ENCODE measurements around the gene RALGAPA2.

RALGAPA2 gene

DNA sequence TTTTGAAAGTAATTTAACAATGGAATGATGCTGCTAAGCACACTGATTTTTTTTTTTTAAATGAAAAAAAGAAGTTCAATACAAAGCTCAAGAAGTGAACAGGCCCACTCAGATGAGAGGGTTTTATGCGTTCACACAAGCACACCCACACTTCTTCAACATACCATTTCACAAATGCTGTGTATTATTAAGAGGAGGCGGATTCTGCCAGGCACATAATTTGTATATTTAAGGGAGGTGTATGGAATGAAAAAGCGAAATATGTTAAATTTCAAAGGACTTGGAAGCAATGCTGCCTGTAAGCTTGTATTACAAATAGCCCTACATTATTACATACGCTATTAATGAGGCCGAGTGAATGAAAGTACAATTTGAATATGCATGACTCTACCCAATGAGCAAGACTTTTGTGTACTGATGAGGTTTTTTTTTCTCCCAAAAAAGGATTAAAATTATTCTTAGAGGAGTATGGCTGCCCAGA lies 220.6 kb downstream of the RALGAPA2 start:
- DNase-seq = no peak

DNA sequence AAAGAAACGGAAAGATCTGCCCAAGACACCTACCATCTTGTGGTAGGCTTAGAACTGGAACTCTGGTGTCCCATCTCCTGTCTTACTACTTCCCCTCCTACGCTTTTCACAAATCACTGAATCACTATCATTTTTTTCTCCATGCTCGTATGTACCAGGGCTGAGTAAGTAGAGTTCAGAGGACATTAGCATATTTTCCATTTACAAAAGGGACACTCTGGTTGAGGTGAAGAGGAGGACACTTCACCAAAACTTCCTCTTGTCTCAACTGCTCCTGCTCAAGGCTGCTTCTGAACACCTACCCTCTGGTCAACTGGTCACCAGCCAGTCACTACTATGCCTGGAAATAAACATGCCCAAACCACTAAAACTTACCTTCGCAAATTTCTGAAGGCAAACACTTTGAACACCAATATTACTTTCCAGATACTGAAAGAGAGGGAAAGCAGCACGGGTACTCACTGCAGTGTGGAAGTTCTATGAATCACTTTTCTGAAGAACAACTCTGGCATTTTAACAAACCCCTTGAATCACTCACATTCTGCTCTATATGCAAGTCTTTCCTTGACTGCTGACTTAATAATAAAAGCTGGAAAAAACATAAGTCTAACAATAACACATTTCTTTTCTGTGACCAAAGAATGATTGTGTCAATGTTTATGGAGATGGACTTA lies 221.2 kb downstream of the RALGAPA2 start:
- DNase-seq = no peak

DNA sequence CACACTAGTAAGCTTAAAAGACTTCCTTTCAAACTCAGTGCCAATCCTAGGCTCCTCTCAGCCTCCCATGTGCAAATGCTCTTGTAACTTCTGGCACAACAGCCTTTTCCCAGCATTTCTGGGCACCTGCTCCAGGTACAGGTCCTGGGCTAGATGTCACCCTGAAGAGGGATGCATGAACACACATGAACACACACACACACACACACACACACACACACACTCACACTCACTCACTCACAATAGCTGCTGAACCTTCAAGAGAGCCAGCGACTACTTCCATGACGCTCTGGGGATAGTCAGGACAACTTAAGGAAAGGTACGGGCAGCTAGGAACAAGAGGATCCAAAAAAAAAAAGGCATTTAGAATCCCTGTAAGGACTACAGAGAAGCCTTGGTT lies 221.8 kb downstream of the RALGAPA2 start:
- DNase-seq = no peak

DNA sequence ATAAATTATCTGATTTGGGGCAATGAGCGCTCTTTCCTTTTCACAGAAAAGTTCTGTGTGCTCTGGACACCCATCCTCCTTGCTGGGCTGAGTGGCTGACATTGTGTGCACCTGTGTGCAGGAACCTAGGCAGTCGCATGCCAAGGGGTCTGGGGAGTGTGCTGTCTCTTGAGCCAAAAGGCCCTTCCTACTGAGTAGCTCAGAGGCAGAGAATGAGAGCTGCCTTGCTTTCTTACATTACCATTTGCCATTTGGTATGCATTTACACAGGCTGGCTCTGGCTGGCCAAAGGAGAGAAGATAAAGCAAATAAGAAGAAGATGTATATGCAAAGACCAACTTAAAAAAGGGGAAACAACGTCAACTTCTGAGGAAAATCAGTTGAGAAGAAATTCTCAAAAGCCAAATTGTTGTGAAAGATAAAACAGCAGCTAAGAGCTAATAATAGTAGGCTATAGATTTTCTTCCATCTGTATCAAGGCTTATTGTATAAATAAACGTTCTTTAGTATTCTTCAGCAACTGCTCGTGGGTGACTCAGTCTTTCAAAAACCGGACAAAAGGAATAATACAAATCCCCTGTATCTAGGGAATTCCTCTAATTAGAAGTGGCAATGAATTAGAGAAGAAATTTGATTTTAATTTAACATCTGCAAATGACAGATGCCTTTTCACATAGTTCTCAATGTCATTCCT lies 222.6 kb downstream of the RALGAPA2 start:
- DNase-seq = no peak

DNA sequence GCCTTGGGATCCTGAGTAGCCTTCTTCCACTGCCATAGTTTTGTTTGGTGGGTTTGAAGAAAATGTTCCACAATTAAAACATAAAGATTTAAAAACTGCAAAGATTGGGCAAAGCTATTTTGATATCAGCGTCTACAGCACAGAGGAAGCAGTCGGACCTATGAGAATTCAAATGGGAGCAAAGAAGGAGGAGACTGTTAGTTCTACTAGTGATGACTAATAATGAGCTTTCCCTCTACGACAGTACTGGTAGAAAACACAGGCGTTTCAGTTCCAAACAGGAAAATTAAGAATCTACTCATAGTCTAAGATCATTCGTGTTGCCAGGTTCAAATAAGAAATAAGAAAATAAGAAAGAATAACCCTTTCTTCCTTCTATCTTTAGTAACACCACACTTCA lies 223.4 kb downstream of the RALGAPA2 start:
- no peak for DNase-seq

DNA sequence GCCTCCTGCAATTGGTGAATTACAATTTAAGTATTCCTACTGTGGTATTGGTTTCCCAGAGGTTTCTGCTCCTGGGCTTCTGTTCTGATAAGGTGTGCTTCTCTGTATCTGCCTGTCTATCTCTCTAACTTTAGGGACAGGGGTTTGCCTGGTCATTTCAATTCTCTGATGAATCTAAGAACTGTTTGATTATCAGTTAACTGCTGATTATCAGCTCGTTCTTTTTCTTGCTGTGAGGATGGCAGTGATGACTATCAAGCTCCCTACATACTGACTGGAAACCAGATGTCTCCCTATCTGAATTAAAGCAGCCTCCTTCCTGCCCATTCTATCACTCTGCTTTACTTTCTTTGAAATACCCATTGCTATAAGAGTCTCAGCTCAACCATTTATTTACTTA lies 224.1 kb downstream of the RALGAPA2 start:
- DNase-seq = no peak

DNA sequence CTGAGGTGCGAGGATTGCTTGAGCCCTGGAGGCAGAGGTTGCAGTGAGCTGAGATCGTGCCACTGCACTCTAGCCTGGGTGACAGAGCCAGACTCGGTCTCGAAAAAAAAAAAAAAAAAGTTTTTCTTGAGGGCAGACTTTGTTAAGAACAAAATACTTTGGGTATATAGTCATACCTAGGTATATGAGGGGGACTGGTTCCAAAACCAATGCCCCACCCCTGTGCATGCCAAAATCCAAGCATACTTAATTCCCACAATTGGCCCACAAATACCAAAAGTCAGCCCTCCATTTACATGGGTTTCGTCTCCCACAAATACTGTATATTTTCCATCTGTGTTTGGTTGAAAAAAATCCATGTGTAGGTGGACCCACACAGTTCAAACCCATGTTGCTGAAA lies 224.6 kb downstream of the RALGAPA2 start:
- DNase-seq = no peak

DNA sequence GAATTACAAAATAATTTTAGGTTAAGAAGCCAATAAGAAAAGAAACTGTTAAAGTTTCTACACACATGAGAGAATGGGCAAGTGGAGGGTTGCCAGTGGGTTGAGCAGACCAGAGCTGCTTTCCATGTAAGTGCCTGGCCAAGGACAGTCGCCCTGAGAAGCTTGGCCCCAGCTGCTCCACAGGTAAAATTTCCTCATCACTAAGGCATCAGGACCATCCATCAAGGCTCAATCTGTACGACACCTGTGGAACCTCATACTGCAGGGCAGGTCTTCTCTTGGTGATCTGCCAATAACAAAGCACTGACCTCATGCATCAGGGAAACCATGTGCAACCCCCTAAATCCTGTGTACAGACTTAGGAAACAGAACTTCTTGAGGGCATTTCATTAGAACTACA lies 229.1 kb downstream of the RALGAPA2 start:
- no peak for DNase-seq

DNA sequence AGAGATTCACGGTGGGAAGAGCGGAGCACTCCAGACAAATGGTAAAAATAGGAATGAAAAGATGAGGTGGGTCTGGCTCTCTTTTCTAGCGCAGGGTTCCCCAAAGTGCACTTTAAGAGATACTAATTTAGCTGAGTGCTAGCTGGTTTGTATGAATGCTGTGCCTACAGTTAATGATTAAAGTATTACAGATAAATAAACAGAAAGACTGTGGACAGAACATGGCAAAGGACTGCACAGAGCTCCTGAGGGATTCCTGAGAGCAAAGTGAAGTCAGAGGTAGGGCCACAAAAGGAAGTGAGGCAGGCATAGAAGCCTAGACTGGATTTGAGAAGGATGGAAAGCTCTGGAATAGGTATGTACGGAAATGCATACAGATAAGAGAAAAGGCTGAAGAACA lies 230.0 kb downstream of the RALGAPA2 start:
- no peak for DNase-seq

DNA sequence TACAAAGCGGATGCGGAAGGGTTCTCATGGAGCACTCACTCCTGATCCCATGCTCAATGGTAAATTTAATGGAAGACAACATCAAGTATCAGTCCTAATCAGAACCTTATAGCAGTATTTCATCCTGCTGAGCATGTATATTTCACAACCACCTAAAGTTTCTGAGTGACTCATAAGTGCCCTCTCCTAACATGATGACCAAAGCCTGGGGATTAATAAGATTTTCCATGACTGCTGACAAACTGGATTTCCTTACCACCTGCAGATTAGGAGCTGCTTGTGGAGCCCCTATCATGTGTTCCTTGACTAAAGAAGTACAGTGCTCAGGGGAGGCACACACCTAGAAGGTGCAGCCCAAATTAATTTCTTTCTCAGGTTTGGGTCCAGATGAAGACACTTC lies 231.8 kb downstream of the RALGAPA2 start:
- DNase-seq = no peak

DNA sequence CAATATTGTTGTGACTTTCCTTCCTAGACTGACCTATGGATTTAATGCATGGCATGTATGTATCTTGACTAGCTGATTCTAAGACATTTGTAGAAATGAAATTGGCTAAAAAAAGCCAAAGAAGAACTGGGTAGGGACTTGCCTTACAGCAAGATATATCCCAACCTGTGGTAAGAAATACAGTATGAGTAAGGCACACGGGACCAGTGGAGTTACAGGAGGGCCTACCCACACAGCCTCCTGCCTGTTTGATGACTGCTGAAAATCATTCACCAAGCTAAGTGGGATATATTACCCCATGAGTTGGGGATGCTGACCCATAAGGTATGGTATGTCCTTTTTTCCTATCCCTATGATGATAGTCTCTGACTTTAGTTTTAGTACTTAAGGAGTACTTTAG lies 232.3 kb downstream of the RALGAPA2 start:
- DNase-seq = no peak

DNA sequence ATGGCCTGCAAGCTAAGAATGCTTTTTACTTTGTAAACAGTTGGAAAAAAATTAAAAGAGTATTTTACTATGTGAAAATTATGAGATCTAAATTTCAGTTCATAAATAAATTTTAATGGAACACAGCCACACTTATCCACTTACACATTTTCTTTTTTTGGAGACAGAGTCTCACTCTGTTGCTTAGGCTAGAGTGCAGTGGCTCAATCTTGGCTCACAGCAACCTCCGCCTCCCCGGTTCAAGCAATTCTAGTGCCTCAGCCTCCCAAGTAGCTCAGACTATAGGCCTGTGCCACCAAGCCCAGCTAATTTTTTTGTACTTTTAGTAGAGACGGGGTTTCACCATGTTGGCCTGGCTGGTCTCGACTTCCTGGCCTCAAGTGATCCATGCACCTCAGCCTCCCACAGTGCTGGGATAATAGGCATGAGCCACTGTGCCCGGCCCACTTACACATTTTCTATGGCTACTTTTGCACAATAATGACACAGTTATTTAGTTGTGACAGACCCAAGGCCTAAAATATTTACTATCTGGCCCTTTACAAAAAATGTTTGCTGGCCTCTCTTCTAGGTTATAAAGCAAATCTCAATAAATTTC lies 234.9 kb downstream of the RALGAPA2 start:
- no peak for DNase-seq

DNA sequence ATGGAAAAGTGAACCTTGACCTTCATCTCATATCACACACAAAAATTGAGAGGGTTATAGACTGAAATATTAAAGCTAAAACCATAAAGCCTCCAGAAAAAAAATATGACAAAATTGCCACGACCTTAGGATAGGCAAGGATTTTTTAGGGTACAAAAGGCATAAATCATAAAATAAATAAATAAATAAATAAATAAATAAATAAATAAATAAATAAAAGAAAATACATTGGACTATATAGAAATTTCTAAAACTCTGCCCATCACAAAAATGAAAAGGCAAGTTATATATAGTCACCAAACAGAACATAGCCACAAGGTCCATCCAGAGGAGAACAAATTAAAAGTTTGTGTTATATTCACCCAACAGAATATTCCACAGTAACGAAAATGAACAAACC lies 235.9 kb downstream of the RALGAPA2 start:
- DNase-seq = no peak

DNA sequence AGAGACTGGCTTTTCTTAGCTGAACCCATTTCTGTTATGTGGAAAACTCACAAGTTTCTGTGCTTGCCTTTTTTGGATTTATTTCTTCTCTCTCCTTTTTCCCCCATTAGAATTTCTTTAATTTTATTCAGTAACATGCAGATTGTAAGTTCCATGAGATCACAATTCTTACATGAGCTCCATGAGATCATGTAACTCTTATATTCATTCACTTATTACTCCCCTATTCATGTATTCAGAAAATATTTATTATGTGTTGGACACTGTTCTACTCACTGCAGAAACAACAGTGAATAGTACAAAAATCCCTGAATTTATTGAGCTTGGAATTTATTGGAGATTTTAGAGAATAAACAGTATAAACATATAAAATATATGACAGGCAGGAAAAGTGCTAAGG lies 238.8 kb downstream of the RALGAPA2 start:
- DNase-seq = no peak

DNA sequence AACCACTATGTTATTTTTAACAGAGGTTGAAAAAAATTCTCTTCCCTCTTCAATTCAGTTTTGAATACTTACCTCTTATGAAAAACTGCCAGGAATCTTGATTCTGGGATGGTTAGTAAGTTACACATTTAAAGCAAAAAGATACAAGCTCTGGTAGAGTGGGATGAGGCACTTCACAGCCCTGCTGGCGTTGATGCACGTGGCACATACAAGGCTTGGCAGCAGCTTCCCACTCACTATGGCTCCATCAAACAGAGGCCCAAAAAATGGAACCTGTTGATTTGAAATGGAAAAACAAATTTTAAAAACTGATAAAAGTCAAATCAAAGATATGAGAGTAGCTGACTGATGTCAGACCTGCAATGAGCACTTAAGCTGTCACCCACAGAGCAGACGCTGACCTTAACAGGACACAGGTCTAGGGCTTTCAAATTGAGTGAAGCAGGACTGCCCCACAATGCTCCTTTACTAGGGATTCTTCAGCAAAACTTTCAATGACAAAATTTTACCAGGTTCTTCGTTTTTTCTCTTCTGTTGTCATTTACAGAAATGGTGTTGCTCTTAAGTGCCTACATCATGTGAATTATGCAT lies 239.7 kb downstream of the RALGAPA2 start:
- DNase-seq = no peak

DNA sequence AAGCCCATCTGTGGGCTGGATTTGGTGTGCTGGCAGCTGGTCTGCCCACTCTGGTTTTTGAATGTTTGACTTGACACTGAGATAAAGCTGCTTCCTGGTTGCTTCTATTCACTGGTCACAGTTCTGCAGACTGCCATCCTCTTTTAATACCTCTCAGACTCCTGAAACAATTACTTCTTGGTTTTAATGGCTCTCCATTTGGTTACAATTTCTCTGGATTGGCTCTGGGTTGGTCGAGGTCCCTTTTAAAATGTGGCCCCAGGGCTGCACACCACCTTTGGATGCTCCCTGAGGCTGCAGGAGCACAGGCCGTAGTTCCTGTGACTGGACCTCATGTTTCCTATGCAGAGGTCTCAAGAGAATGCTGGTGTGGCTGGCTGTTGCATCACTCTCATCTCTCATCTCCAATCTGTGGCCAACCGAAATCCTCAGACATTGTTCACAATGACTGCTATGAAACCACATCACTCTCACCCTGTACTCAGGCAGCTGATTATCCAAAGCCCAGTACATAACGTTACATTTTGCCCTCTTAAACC lies 246.0 kb downstream of the RALGAPA2 start:
- DNase-seq = peak; percentile 37

DNA sequence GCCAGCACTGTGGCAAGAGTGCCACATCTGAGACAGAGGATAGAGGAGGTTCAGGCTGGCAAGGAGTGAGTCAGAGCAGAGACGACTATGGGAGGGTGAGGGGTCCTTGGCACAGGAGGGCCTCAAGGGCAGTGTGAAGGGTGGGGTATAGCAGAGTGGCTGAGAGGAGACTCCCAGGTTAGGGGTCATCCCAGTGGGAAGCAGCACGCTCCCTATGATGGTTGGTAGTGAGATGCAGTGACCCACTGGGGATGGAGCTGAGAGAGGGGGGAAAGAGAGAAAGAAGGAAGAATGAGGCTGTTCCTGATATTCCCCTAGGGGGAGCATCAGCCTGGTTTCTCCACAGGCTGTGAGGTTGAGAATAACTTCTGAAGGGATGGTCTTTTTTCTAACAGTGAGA lies 247.2 kb downstream of the RALGAPA2 start:
- DNase-seq = no peak

DNA sequence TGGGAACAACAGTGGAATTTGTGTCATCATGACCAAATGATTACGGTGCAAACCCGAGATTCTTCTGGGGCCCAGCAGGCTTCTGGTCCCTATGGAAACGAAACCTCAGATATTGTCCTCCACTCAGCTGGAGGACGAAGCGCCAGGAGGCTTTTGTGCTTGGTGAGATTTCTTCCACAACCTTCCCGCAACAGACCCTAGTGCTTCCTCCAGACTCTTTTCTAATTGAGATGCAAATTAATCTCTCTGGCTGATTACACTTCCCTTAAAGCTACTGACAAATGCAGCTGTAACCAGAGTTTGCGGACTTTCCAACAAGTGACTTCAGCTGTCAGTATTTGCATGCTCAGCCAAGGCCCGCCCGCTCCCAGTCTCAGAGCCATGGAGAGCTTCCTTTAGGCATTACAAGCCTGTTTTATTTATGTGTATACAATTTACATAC lies 248.5 kb downstream of the RALGAPA2 start:
- DNase-seq = peak; percentile 53

DNA sequence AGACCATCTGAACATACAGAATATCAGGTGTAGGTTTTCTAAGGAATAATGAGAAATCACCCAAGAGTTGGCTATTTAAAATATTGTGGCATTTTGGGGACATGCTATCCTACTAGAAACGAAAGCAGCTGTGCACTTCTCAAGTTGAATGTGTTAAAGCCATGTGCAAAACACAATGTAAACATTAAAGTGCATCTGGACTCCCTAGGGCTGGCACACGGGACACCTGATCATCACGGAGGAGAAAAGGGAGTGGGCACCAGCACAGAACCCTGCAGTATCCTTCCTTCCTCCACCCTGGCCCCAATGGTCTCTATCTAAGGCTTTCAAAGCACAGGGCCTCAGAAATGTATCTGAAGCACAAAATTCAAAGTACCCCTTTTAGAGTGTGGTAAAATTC lies 250.3 kb downstream of the RALGAPA2 start:
- DNase-seq = peak; percentile 60

DNA sequence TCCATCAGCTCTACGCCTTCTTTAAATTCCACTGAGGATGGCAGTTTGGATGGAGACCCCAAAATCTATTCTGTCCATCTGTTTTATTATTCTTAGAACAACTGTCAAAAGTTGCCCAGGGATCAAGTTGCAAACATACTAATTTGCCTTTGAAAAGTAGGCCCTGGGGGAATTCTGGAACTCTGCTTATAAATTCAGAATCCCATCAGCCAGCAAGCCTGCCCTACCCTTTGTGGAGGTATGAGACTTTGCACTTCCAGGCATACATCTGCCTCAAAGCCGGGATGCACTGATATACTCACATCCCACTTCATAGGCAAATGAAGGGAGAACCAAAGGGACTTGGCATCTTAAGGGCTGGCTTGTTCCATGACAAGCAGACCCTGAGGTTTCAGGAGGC lies 250.9 kb downstream of the RALGAPA2 start:
- no peak for DNase-seq

DNA sequence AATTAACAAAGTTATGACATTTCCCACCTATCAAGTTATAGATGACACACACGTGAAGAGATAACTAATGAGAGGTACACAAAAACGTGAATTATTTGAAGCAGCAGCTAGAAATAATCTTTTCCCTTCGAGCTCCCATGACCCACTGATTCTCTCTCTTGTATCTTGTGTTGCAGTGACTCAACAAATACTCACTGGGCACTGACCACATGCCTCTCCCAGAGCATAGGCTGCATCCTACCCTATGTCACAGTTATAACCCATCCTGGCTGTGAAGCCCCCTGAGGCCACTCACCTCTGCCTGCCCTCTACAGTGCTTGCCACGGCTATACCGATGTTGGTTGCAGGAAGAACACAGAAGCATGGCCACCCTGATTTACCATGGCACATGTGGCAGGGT lies 252.7 kb downstream of the RALGAPA2 start:
- no peak for DNase-seq

DNA sequence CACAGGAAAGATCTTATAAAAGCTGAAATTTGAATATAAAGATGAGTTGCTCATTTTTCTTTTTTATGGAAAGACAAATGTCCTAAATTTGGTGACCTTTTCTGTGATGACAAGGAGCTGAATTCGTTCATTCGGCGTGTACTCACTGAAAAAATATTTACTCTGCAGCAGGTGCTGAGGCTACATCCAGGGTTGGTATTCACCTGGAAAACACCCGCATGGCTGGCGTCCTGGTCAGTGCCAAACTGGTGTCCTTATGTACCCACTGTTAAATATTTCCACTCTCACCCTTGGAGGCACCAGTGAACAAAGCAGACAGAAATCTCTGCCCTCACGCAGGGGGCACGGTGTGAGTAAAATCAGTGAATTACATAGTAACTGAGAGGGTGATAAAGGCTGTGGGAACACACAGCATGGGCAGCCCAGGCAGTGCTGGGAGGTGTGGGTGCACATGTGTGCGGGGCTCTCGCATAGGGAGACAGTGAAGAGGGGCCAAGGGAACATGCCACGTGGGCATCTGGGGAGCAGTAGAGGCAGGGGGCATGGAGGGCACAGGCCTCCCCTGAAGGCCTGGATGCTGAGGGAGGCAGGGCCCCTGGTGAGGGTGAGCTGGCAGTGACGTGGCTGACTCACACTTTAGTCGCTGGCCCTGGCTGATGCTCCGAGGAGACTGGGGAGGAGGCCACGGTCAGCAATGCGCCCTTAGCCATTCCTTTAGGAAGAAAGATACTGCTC lies 254.9 kb downstream of the RALGAPA2 start:
- peak; percentile 63 for DNase-seq

DNA sequence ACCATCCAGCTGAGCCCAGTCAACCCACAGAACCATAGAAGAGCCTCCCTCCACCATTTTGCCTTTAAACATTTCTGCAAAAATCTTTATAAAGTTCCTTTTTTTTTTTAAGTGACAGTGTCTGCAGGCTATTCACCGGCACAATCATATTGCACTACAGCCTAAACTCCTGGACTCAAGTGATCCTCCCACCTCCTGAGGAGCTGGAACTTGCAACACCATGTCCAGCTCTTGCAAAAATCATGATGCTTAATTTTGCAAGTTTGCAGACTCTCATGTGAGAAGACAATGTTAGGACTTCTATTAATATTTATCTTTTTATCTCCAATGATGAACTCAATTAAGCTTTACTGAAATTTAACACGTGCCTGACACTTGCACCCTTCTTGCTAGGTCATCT lies 255.7 kb downstream of the RALGAPA2 start:
- DNase-seq = no peak
